ENCODE results near the gene CFAP251.

DNA sequence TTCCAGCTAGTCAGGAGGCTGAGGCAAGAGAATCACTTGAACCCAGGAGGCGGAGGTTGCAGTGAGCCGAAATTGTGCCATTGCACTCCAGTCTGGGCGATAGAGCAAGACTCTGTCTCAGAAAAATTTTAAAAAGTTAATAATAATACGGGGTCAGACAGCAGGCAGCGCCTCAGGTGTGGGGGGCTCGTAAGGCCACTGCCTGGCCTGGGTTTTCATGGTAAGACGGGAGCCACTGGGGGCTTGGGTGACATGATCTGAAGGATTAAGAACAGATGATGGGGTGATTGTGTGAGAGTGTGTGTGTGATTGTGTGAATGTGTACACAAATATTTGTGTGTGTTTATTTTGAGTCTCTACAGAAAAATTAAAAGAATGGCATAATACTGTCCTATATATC lies 126.9 kb downstream of the CFAP251 start:
- no peak for TF ChIP-seq POLR2A (IDR thresholded peaks at IDR 0.05)
- TF ChIP-seq, protein P1, sequence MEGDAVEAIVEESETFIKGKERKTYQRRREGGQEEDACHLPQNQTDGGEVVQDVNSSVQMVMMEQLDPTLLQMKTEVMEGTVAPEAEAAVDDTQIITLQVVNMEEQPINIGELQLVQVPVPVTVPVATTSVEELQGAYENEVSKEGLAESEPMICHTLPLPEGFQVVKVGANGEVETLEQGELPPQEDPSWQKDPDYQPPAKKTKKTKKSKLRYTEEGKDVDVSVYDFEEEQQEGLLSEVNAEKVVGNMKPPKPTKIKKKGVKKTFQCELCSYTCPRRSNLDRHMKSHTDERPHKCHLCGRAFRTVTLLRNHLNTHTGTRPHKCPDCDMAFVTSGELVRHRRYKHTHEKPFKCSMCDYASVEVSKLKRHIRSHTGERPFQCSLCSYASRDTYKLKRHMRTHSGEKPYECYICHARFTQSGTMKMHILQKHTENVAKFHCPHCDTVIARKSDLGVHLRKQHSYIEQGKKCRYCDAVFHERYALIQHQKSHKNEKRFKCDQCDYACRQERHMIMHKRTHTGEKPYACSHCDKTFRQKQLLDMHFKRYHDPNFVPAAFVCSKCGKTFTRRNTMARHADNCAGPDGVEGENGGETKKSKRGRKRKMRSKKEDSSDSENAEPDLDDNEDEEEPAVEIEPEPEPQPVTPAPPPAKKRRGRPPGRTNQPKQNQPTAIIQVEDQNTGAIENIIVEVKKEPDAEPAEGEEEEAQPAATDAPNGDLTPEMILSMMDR (IDR thresholded peaks at IDR 0.05) = no peak
